Measurements from ENCODE around the gene SLC43A1.

DNA sequence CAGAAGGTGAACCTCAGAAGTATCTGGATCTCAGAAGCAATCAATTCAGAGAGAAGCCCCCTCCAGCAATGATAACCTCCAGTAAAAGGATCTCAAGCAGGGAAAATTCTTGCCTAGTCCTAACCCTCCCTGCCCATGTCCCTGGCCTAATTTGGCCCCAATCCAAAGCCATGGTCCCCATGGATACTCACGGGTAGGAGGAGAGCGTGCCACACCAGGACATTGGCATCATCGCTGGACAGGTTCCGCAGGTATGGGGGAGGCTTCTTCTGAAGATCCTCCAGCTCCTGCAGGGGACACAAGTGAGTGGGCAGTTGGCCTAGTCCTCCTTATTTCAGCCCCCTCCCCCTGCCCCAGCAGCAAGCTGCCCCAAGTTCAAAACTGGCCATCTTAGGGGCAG lies 44.6 kb upstream of the SLC43A1 start:
- no peak for TF ChIP-seq POLR2A (IDR thresholded peaks at IDR 0.05)
- TF ChIP-seq, protein P1, sequence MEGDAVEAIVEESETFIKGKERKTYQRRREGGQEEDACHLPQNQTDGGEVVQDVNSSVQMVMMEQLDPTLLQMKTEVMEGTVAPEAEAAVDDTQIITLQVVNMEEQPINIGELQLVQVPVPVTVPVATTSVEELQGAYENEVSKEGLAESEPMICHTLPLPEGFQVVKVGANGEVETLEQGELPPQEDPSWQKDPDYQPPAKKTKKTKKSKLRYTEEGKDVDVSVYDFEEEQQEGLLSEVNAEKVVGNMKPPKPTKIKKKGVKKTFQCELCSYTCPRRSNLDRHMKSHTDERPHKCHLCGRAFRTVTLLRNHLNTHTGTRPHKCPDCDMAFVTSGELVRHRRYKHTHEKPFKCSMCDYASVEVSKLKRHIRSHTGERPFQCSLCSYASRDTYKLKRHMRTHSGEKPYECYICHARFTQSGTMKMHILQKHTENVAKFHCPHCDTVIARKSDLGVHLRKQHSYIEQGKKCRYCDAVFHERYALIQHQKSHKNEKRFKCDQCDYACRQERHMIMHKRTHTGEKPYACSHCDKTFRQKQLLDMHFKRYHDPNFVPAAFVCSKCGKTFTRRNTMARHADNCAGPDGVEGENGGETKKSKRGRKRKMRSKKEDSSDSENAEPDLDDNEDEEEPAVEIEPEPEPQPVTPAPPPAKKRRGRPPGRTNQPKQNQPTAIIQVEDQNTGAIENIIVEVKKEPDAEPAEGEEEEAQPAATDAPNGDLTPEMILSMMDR (IDR thresholded peaks at IDR 0.05 in 4 of 5, conservative IDR thresholded peaks at IDR 0.05 in 1 of 5): no peak
